A172 (cell line): ENCODE data around the gene HSPA8. TPM values are rescaled to one million over a fixed set of nuclear protein-coding genes. Genes with fewer than 3 reads are reported as not detected.
"Not testable (repeated sequence)": the region's sequence is repeated elsewhere in the genome, so short reads cannot be mapped to it uniquely, and the experiment has no call there.

ENCODE experiments used
- DNase-seq: peaks from one replicate; pipeline ENCODE4 v3.0.0-alpha.2; 2015; ENCODE audit warnings: low spot score
- total RNA-seq: library from RNA; depleted of rRNA; stranded (reverse); fragments of >200 nt; shearing (Covaris generic); gene quantifications from 2 replicates; pipeline ENCODE4 v1.2.3, GENCODE V29; 2014

HSPA8 gene
- total RNA-seq, 1 experiment from 2014 or later = 3,086 TPM

DNA sequence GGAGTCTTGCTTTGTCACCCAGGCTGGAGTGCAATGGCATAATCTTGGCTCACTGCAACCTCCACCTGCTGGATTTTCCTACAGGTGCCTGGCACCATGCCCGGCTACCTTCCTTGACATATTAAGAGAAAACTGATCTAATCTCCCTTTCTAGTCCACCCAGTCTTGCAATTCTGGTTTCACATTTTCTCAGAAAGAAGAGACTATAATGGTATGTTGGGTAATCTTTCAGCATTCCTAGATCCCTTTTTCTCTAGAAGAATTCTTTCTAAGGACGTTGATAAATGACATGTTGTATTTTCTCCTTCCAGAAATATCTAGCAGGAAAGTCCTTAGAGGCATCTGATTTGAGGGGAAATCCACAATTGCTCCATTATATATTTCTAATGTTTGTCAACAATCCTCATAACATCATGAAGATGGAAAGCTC, 10.4 kb upstream of the HSPA8 start:
- DNase-seq = no peak

DNA sequence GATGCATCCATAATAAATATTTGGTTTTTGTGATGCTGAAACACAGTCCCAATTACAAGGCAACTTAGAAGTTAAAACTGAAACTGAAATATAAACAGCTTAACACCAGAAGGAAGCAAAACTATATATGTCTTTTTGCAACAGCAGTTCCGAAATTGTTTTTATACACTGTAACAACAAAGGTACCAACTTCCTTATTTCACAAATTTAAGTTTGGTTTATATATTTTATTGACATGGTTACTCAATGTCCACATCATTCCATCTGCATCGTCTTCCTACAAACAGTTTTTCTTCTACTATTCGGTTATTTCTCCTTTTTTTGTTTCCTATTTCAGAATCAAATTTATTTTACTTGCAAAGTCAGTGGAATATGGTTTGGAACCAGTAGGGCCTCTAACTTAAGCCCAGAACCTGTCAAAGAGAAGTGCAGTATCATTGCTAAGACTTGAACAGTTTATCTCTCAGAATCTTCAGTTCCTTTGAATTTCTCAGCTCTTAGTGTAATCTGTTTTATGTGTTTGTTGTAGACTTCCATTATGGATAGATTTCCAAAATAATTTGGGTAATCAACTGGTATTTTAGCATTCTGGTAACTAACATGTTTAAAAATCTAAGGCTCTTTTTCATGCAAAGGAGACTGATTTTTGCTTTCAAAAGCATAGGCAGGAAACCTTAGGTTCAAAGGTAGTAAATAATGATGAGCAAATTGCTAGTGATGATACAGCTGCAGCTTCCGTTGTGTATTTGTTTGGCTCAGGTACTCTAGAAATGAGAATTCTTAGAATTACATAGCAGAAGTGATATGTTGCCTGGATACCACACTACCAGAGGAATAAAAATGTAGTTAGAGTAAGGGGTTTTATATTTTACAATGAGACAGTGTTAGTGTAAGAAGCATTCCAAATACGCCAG, 8.2 kb upstream of the HSPA8 start:
- no peak for DNase-seq

DNA sequence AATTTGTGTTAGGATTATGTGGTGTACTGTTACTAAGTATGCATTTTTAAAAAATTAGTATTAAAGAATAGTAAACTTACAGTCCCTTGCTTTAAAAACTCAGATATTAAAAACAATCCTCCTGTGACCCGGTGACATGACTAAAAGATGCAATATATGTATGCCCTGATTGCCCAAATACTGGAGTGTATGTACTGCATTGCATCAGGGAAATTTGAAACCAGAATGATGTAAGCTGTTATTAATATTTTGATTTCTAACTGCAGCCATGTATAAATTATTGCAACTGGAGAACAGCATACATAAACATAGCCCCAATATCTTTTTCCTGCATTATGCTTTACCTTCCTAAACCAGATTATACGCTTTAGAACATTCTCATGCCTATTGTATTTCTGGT, 3.7 kb upstream of the HSPA8 start:
- no peak for DNase-seq

DNA sequence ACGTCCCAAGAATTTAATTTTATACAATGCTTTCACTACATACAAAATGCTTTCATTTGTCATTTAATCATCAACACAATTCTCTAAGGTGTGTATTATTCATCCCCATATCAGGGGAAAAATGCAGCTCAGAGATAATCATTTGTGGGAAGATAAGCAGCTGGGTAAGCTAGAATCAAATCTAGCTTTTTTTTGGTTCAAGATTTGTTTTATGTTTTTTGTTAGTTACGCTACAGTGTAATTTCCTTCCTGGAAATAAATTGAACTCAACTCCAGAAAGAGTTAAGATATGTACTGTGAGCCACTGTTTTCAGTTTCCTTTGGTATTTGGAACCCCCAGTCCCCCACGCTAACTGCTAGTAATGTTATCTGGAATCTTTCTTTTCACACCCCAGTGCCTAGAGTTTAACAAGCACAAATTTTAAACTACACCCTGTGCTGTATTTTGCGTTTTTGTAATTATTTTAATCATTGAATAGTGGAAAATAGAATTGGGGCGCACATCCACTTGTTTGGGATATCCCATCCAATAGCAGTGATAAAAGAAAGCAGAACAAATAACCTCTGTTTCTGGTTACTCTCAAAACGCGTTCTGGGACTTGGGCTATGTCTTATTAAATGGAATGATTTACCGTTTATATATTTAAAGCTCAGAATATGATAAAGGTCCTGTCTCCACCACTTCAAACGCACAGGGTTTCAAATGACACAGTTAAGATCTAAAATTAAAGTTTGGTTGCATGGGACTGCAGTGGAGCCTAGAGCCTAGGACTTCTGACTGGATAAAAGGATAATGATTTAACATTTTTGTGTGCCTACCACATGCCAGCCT, 2.1 kb upstream of the HSPA8 start:
- DNase-seq = no peak

DNA sequence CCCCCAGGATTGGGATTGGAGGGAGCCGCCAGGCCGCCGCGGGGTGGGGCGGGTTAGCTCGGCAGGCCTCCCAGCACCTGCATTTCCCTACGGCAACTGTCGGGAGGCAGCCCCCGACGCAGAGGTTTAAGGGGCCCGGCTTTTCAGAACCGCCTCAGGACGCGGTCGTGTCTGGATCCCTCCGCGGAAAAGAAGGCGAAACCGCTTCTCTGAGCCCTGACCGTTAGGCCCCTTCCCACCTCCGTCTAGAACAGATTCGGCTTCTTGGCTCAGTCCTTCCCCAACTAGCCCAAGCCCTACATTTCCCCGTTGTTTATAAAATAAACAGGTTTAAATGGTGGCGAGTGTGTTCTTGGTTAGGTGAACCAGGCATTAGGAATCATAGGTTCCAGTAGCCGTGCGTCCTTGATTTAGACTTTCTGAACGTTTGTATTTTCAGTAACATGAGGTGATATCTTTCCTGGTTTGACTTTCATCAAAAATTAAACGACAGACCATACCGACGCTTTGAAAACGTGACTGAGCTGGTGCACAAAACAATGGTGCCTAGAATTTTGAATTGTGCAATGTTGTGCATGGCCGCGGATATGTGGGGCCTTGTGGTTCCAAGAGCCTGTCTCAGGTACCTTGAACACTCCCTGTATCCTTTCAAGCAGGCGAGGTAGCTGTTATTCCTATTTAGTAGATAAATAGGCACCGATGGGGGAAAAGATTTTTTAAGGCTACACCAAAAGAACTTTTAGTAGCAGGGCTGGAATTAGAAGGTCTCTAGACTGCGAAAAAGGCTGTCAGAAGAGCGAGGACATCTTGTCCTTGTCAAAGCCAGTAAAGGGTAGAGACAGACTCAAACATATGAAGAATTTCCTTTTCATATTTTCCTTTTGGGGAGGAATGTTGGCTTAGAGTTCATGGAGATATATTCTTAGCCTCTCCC, 1.2 kb upstream of the HSPA8 start:
- DNase-seq = peak; percentile 29

DNA sequence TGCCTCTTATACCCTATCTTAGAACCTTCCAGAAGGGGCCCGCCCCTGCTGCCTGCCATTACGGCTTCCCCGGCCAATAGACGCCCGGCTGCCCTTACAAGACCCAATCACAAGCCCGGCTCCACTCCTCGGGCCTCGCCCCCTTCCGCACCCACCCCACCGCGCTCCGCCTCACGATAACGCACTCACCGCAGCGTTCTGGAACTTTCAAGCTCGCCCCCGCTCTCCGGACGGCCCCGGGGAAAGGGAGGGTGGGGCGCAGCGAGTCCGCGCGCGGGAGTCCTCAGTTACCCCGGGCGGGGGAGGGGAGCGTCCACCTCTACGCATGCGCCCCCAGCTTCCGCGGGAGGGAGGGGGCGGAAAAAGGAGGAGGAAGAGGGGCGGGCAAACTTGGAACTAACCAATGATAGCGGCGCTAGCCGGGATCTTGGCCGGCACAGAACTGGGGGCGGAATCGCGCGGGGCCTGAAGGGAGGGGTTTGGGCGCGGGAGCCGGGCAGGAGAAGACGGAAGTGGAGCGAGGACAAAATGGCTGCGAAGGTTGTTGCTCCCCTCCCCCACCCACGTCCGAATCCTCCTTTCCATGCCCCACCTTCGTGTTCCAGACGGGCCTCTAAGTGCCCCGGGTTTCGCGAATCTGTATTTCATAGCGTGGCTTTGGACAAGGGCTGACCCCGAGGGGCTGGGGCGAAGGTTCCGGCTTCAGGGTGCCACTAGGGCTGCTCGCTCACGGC, 389 bp upstream of the HSPA8 start:
- DNase-seq = peak; percentile 92

DNA sequence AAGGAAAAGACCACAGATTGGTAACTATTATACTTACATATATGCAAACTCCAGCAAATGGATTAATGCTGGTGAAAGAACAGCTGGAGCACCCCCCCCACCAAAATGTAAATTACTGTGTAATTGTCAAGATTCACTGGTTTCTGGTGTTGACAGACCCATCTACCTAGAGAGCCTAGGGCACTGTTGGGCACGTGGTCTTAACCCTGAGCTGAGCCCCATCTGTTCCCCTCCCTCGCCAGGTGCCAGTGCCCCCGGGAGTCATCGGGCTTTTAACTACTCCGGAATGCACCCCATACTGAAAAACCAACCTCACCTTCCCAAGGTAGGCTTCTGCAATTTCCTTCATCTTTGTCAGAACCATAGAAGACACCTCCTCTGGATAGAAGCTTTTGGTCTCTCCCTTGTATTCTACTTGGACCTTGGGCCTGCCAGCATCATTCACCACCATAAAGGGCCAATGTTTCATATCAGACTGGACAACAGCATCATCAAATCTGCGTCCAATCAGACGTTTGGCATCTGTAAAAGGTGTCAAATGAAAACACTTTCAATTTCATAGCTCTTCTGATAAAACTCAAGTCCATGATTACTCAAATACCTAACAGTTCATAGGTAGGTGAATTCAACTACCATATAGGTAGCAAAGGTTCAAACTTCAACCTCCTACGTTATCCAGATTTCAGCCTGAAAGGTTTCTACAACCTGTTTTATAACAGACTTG, 1.5 kb downstream of the HSPA8 start:
- no peak for DNase-seq

DNA sequence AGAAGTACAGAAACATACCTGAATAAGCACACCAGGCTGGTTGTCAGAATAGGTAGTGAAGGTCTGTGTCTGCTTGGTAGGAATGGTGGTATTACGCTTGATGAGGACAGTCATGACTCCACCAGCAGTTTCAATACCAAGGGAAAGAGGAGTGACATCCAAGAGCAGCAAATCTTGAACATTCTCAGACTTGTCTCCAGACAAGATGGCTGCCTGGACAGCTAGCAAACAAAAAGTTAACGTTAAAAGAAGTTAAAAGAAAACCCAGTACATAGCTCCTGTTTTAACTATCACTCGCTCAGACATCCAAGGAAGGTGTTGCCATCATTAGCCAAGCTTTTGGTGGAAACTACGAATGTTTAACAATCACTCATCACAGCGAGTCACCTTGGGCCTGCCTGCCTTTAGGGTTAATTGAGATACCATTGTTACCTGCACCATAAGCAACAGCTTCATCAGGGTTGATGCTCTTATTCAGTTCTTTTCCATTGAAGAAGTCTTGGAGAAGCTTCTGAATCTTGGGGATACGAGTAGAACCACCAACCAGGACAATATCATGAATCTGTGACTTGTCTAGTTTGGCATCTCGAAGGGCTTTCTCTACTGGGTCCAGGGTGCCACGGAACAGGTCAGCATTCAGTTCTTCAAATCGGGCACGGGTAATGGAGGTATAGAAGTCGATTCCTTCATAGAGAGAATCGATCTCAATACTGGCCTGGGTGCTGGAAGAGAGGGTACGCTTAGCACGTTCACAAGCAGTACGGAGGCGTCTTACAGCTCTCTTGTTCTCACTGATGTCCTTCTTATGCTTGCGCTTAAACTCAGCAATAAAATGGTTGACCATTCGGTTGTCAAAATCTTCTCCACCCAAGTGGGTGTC, 2.7 kb downstream of the HSPA8 start:
- not testable (repeated sequence) for DNase-seq

DNA sequence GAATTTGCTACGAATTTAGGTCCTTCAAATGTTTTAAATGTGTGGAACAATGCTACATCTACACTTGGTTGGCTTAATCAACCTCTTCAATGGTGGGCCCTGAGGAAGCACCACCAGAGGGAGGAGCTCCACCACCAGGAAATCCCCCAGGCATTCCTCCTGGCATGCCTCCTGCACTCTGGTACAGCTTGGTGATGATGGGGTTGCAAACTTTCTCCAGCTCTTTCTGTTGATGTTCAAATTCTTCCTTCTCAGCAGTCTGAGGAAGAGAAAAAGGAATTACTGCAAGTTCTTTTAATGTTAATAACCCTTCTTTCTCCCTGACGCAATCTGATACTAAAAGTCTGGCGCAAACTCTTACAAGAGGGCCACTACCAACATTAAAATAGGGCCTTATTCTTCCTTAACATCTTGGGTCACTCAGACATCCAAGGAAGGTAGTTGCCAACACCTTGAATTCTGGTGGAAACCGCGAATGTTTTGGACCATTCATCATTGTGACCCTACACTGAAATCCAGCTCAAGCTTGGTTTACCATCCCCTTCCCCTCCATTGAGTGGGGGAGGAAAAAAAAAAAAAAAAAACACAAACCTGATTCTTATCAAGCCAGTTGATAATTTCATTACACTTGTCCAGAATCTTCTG, 4.2 kb downstream of the HSPA8 start:
- DNase-seq = no peak

DNA sequence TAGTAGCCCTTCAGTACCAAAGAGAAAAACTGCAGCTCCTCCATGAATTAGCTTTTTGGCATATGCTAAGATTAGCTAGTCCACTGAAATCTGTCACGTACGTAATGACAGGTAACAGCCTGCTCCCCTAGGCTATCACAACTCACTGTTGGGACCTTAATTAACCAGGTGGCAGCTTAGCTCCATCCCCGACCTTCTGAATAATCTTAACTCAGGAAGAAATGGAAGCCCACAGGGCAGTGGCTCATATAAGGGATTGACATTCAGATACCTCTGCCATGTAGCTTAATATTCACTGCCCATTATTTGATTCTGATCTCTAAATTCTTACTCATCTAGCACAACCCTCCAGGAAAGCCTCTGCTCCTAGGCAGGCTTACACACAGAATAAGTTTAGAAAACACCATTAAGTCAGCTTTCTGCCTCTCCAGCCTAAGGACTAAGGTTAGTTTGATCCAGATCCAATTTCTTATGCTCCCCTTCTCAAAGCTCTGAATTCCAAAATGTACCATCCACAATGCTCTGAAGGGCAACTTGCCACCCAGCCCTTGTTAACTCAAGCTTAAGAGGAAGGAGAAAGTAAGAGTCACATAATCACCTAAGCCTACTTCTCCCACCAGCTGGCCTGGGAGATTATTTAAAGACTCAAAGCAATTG, 5.0 kb downstream of the HSPA8 start:
- no peak for DNase-seq

DNA sequence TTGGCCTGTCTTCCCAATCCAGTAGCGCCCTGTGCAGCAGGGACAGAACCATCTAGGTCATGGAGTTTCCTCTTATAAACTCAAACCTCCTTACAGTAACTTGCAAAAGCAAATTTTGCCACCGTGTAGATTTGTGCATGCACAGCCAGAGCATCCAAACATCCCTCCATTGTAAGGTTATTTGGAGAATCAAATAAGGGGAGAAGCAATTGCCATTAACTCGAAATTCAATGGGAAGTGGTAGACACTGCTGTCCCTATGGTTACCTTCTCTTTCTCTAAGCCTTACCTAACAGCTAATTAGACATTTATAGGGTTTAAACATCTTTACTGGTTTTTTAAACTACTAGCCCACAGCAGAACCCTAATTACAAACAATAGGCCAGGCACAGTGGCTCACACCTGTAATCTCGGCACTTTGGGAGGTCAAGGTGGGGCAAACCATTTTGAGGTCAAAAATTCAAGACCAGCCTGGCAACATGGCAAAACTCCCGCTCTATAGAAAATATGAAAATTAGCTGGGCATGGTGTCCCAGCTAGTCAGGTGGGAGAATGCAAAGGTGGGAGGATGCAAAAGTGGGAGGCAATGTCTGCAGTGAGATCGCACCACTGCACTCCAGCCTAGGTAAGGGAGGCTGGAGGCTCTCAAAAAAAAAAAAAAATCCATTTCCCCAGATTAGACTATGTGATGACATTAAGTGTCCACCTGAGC, 6.6 kb downstream of the HSPA8 start:
- no peak for DNase-seq

DNA sequence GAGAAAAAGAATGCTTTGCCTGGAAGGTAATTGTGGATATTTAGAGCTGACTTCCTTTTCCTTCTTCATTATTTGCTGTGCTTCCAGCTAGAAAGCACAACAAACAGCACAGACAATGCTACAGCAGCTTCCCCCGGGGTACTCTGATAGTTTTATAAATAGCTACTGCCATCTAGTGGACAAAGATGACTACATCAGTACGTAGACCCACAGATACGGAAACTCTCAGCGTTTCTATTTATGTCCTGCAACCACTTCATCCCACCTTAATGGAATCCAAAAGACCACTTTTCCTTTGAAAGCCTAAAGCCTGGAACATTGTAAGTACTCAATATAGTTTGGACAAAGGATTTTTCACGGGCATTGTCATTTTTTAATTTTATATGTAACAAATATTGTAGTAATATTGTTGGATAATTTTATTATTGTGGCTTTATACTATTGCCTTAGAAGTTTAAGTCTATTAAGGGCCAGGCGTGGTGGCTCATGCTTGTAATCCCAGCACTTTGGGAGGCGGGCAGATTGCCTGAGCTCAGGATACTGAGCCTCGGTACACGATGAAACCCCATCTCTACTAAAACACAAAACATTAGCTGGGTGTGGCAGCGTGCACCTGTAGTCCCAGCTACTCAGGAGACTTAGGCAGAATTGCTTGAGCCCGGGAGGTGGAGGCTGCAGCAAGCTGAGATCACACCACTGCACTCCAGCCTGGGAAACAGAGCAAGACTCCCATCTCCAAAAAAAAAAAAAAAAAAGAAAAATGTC, 7.5 kb downstream of the HSPA8 start:
- peak; percentile 45 for DNase-seq

DNA sequence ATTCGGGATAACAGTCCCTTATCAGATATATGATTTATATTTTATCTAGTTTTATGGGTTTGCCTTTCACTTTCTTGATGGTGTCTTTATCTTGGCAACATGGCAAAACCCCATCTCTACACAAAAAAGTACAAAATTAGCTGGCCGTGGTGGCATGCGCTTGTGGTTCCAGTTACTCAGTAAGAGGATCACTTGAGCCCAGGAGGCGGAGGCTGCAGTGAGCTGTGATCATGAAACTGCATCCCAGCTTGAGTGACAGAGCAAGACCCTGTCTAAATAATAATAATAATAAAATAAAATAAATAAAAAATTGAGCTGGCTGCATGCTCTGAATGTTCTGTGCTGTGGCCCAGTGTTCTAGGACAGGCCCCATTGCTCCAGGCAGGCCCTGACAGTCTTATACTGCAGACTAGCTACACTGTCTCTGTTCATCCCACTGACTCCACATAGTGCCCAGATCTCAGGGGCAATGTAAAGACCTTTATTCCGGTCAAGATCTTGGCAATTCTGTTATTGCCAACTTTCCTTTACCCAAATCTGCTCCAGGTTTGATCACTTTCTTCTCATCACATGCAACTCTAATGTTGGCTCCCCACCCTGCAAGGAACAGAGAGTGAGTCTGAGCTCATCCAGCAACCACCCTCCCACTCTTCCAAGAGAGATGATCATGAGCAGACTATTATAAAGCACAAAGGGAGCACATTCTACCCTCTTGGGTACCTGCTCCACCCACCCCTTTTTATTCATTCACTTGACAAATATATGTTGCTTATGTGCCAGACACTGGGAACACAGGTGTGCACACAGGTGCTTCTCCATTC, 8.8 kb downstream of the HSPA8 start:
- no peak for DNase-seq

DNA sequence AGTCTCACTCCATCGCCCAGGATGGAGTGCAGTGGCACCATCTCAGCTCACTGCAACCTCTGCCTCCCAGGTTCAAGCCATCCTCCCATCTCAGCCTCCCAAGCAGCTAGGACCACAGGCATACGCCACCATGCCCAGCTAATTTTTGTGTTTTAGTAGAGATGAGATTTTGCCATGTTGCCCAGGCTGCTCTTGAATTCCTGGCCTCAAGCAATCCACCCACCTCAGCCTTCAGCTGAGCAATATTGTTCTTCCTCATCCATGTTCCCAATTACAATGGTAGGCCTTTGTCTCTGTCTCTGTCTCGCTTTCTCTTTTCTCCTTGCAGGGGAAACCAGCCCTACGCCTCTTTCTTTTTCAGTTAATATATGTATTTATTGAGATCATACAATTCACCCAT, 10.3 kb downstream of the HSPA8 start:
- DNase-seq = no peak

DNA sequence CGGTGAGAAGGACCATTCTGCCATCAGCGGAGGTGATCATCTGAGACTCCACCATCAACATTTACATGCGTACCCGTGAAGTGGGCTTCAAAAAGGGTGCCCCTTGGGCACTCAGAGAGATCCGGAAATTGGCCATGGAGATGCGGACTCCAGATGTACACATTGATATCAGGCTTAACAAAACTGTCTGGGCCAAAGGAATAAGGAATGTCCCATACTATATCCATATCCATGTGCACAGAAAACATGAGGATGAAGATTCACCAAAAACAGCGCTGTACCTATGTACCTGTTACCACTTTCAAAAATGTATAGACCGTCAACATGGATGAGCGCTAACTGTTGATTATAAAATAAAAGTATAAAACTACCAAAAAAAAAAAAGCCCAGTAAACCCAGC, 10.8 kb downstream of the HSPA8 start:
- no peak for DNase-seq

DNA sequence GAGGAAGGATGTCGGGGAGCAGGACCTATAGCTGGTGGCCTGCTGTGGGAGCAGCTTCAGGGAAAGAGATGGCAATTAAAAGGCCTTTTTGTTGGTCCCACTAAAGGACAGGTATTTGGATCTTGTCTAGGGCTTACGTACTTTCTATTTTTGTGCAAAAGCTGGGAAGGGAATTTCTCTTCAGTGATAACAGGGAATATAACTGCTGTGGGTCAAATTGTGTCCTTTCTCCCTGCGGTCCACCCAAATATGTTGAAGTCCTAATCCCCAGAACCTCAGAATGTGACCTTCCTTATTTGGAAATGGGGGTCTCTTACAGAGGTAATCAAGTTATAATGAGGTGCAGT, 14.0 kb downstream of the HSPA8 start:
- DNase-seq = no peak
